ENCODE measurements around the gene TNNI2. TPM values are rescaled to one million over a fixed set of nuclear protein-coding genes. Genes with fewer than 3 reads are reported as not detected.

The TNNI2 gene
- total RNA-seq, result 1 to 10 TPM in 2 of 6 experiments, under 1 TPM in 1, not detected in 3; 0.31 to 1.9 (median 1.1) TPM
- long read RNA-seq, result 0 reads

DNA sequence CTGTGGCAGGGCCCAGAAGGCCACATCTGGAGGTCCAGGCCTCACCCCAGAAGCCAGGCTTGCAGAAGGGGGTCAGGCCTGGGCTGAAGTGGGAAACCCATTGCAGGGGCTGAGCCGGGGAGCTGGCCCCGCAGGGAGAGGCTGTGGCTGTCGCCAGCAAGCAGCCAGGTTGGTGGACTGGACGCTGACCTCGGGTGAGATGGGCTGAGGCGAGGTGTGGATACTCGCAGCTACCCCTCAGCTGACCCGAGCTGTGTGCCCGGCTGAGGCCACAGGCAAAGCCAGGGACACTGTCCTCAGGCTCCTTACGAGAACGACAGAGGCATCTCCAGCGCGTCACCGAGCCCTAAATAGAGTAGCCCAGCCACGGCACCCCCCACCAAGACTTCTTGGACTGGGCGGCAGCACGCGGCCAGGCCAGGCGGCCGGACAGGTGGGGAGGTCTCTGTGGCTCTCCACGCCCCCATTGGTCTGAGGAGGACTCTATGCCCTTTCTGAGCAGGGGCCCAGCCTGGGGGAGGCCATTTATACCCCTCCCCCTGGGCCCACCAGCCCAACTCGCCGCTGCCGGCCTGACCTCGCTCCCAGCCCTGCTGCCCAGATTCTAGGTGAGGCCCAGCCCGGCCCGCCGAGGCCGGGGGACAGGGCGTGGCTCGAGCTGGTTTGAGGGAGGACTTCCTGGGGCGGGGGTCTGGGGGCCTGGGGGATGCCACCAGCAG lies at the start of gene TNNI2:
TSS of gene TNNI2 (plus strand) at position 556 of the 719 bp plus-strand sequence. CDS start 716 bp downstream, outside the sequence.
- no peak for TF ChIP-seq POLR2A (IDR thresholded peaks at IDR 0.05)
- TF ChIP-seq, protein P1, sequence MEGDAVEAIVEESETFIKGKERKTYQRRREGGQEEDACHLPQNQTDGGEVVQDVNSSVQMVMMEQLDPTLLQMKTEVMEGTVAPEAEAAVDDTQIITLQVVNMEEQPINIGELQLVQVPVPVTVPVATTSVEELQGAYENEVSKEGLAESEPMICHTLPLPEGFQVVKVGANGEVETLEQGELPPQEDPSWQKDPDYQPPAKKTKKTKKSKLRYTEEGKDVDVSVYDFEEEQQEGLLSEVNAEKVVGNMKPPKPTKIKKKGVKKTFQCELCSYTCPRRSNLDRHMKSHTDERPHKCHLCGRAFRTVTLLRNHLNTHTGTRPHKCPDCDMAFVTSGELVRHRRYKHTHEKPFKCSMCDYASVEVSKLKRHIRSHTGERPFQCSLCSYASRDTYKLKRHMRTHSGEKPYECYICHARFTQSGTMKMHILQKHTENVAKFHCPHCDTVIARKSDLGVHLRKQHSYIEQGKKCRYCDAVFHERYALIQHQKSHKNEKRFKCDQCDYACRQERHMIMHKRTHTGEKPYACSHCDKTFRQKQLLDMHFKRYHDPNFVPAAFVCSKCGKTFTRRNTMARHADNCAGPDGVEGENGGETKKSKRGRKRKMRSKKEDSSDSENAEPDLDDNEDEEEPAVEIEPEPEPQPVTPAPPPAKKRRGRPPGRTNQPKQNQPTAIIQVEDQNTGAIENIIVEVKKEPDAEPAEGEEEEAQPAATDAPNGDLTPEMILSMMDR (IDR thresholded peaks at IDR 0.05), result no peak
- ATAC-seq (no peak), DNase-seq (peak in 2 of 3 donors; percentile 35 to 60)
- peak within 1 kb of the TSS in 1 of 3 donors; percentile 49 for H3K27ac ChIP-seq
- intact Hi-C loops (cut with DNase I), result loop anchor here in 1 of 2 donors (10.0 kb wide), 1 partner anchor 316 kb away; no protein-coding TSS in a partner anchor
- no peaks in the 10 kb centered on the region for H3K36me3 ChIP-seq
- no peaks in the 10 kb centered on the region for H3K27me3 ChIP-seq
- no peaks in the 10 kb centered on the region for H3K9me3 ChIP-seq
- H3K4me1 ChIP-seq, result peaks cover 0 to 4% (median 0%) of the 10 kb centered on the region in 4 donors
- WGBS (ENCODE audit: insufficient coverage, low coverage, low lambda C conversion rate, missing lambda C conversion rate), result no CpG with 5 or more reads among the region's 32 CpGs
- H3K4me3 ChIP-seq, result no peak within 1 kb of the TSS

DNA sequence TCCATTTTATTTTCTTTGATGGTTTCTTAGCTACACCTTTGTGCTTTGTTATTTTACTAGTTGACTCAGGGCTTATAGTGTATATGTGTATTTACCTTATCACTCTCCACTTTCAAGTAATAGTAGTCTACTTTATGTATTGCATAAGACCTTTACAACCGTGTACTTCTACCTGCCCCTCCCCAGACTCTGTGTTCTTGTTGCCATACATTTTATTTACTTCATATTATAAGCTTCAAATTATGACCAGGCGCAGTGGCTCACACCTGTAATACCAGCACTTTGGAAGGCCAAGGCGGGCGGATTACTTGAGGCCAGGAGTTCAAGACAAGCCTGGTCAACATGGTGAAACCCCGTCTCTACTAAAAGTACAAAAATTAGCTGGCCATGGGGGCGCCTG lies 46.9 kb upstream of the TNNI2 start:
- no peak overlapping the region for H3K27ac ChIP-seq
- no peaks in the 10 kb centered on the region for H3K9me3 ChIP-seq
- WGBS (ENCODE audit: insufficient coverage, low coverage, low lambda C conversion rate, missing lambda C conversion rate), result 82% methylated on average over 6 of the region's 6 CpGs
- intact Hi-C loops (cut with DNase I), result no loop called here
- DNase-seq, result no peak
- TF ChIP-seq, protein P1 (IDR thresholded peaks at IDR 0.05), result no peak
- no peak for TF ChIP-seq POLR2A (IDR thresholded peaks at IDR 0.05)
- no peaks in the 10 kb centered on the region for H3K36me3 ChIP-seq
- no peaks in the 10 kb centered on the region for H3K4me1 ChIP-seq
- no peak for ATAC-seq
- H3K27me3 ChIP-seq, result no peaks in the 10 kb centered on the region
- H3K4me3 ChIP-seq, result no peak overlapping the region

DNA sequence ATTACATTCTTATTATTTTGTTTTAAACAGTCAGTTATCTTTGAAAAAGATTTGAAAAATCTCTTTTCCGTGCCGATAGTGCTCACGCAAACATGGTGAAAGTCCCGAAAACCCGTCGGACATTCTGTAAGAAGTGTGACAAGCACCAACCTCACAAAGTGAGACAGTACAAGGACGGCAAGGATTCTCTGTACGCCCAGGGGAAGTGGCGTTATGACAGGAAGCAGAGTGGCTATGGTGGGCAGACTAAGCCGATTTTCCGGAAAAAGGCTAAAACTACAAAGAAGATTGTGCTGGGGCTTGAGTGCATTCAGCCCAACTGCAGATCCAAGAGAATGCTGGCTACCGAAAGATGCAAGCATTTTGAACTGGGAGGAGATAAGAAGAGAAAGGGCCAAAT lies 46.3 kb upstream of the TNNI2 start:
- no peak for TF ChIP-seq POLR2A (IDR thresholded peaks at IDR 0.05)
- TF ChIP-seq, protein P1 (IDR thresholded peaks at IDR 0.05), result no peak
- H3K4me1 ChIP-seq, result no peaks in the 10 kb centered on the region
- DNase-seq (no peak), ATAC-seq (no peak)
- no peak overlapping the region for H3K27ac ChIP-seq
- no peaks in the 10 kb centered on the region for H3K36me3 ChIP-seq
- H3K27me3 ChIP-seq, result no peaks in the 10 kb centered on the region
- H3K9me3 ChIP-seq, result no peaks in the 10 kb centered on the region
- no peak overlapping the region for H3K4me3 ChIP-seq
- WGBS (ENCODE audit: insufficient coverage, low coverage, low lambda C conversion rate, missing lambda C conversion rate), result 51% methylated on average over 11 of the region's 12 CpGs
- intact Hi-C loops (cut with DNase I), result no loop called here

DNA sequence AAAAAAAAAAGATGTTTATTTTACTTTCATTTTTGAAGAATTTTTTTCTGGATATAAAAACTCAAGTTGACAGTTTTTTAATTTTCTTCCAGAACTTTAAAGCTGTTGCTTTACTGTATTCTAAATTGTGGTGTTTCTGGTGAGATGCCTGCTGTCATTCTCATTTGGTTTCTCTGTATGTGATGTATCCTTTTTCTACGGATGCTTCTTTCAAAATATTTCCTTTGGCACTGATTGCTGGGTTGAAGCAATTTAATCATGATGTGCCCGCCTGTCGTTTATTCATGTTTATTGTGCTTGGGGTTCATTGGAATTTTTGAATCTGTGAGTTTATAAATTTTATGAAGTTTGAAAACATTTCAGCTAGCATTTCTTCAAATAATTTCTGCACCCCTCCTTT lies 45.7 kb upstream of the TNNI2 start:
- ATAC-seq, result no peak

More for the DNA sequence above, 45.7 kb upstream of the TNNI2 start:
- 33% methylated on average over 3 of the region's 3 CpGs for WGBS (ENCODE audit: insufficient coverage, low coverage, low lambda C conversion rate, missing lambda C conversion rate)
- intact Hi-C loops (cut with DNase I), result no loop called here
- Histone ChIP-seq H3K27ac (no peak overlapping the region), H3K36me3 (no peaks in the 10 kb centered on the region), H3K4me3 (no peak overlapping the region), H3K4me1 (no peaks in the 10 kb centered on the region), H3K9me3 (no peaks in the 10 kb centered on the region), H3K27me3 (no peaks in the 10 kb centered on the region)
- TF ChIP-seq, protein P1 (IDR thresholded peaks at IDR 0.05), result no peak
- TF ChIP-seq POLR2A (IDR thresholded peaks at IDR 0.05), result no peak
- DNase-seq, result no peak
